HG03378 (cell line): Measurements from ENCODE around the gene FGF13.

Experiments used
- ATAC-seq: cut with Tn5 transposase; IDR thresholded peaks from one replicate; pipeline ENCODE4 v1.9.1; 2021; ENCODE audit warnings: mild to moderate bottlenecking, moderate library complexity; ENCODE audit not compliant: unreplicated experiment

Gene FGF13

DNA sequence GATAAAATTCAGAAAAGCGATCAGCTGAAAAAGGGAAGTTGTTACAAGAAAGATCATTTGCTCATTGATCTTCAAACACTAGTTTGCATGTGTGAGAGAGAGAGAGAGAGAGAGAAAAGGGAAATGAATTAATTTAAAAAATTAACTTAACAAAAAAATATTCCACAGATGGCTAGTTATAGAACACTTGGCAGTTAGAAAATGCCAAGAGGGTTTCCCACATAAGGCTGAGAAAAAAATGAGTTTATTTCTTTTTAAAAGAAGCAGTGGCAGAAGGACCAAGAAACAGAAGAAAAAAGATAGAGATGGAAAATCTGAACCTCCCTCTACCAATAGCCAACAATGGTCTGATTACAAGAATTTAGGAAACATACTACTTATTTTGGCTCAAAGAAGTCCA lies 47.1 kb downstream of the FGF13 start:
- no peak for ATAC-seq

DNA sequence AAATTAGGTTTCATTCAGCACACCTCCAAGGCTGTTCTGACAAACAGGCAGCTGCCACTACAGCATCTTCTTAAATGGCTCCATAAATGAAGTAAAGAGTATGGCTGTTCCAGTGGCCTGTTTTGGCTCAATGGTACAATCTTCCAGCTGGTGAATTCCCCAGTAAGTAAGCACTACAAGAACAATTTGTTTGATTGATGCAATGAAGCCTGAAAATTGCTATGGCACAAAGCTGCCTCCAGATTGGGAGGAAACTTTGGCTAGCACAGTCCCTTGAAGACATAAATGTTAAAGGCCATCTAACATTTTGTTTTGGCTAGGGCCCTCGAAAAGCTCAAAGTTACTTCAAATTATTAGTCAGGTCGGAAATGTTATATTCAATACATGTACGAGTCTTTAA lies 47.5 kb downstream of the FGF13 start:
- no peak for ATAC-seq

DNA sequence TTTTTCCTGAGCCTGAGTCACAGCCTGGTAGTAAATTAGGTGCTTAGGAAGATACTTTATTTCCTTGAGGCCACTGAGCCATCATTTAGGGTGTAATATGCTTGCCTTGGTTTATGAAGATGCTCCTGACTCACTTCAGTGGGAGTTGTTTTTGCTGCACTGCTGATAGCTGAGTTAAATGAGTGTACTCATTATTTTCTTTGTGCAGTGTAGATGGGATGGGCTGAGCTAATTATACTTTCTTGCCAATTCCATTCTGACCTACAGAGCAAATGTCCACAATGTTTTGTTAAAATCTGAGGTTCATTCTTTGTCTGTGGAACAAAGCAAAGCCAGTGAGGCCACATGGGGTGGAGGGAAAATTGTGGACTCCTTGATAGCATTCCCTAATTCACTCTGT lies 60.0 kb downstream of the FGF13 start:
- no peak for ATAC-seq

DNA sequence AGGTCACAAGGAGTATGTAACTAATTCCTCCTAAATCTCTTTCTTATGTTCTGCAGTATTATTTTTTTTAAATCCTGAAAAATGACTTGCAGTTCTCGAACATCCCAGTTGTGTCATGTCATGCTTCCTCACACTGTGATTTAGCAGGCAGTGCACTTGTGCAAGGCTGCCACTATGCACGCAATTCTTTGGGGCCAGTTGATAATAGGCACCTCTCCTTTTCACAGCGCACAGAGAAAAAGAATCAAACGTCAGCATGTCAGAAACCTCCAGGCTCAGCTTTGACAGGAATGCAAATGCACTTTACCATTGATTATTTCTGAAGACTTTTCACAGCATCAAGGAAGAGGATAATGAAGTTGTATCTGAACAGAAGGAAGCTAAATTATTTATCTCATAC lies 62.9 kb downstream of the FGF13 start:
- no peak for ATAC-seq

DNA sequence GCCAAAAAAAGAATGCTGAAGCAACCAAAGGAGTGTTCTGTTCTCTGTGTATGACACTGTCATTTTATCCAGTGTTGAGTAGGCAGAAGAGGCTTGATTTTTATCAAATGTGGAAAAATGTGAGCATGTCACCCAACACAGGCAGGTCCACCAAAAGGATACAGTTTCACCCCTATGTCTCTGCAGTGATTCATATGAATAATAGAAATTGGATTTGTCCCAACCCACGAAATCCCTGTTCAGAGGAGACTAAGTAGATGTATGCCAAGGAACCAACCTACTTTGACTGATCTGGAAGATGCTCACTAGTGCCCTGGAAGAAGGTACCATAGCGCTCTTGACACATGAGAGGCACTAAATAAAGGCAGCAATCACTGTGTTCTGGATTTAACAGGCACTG lies 72.5 kb downstream of the FGF13 start:
- no peak for ATAC-seq
